Superior temporal gyrus (tissue), 1 donor: ENCODE measurements around the gene CCDC69.
"Not testable (repeated sequence)": the region's sequence is repeated elsewhere in the genome, so short reads cannot be mapped to it uniquely, and the experiment has no call there.

Experiments
- DNase-seq: peaks from one replicate; pipeline ENCODE4 v3.0.0-alpha.2; 2016; ENCODE audit errors: extremely low spot score

CCDC69 gene

GRCh38 chr5:151222054-151222789, 1.7 kb downstream of the CCDC69 start:
- DNase-seq: no peak

GRCh38 chr5:151221574-151221973, 2.3 kb downstream of the CCDC69 start:
- no peak for DNase-seq

GRCh38 chr5:151219789-151220188, 4.1 kb downstream of the CCDC69 start:
- no peak for DNase-seq

- no peak for DNase-seq
These were observed 4.8 kb downstream of the CCDC69 start for GRCh38 chr5:151219138-151219537.

GRCh38 chr5:151218177-151218576, 5.7 kb downstream of the CCDC69 start:
- DNase-seq: no peak

- no peak for DNase-seq
These were observed 7.1 kb downstream of the CCDC69 start for GRCh38 chr5:151216781-151217180.

GRCh38 chr5:151215546-151215880, 8.4 kb downstream of the CCDC69 start:
- DNase-seq: no peak

- no peak for DNase-seq
These were observed 9.0 kb downstream of the CCDC69 start for GRCh38 chr5:151214614-151215545.

- no peak for DNase-seq
These were observed 9.9 kb downstream of the CCDC69 start for GRCh38 chr5:151213803-151214613.

- DNase-seq: no peak
These were observed 11.5 kb downstream of the CCDC69 start for GRCh38 chr5:151212406-151212798.

GRCh38 chr5:151208481-151208914, 15.4 kb downstream of the CCDC69 start:
- DNase-seq: no peak

- DNase-seq: no peak
These were observed 18.5 kb downstream of the CCDC69 start for GRCh38 chr5:151205411-151205810.

- no peak for DNase-seq
These were observed 19.8 kb downstream of the CCDC69 start for GRCh38 chr5:151204051-151204450.

GRCh38 chr5:151202381-151203139, 21.3 kb downstream of the CCDC69 start:
- no peak for DNase-seq

- no peak for DNase-seq
These were observed 22.8 kb downstream of the CCDC69 start for GRCh38 chr5:151200913-151201595.

- DNase-seq: no peak
These were observed 24.2 kb downstream of the CCDC69 start for GRCh38 chr5:151199581-151200185.

GRCh38 chr5:151198861-151199260, 25.0 kb downstream of the CCDC69 start:
- no peak for DNase-seq

GRCh38 chr5:151197291-151197600, 26.6 kb downstream of the CCDC69 start:
- DNase-seq: not testable (repeated sequence)

- DNase-seq: no peak
These were observed 27.2 kb downstream of the CCDC69 start for GRCh38 chr5:151196556-151197290.

- no peak for DNase-seq
These were observed 28.3 kb downstream of the CCDC69 start for GRCh38 chr5:151195622-151196021.
